Measurements from ENCODE around the gene NPAS3.

Gene NPAS3

DNA sequence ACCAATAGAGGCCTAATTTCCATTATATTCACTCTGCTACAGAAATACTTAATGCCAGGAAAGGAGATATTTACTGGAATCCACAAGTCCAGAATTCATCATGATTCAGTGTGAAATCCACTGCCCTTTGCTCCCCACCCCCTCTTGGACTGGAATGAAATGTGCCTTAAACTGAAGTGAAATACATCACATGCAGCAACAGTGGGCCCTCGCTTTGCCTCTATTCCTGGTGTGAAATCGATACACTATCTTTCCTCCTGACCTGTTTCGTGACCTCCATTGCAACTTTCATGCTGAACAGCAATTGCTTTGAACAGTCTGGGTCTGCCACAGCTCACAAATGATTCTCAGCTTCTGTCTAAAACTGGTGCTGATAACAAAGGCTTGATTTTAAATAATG is 100.6 kb downstream of the NPAS3 start:
- no peak for TF ChIP-seq TAF1 (IDR thresholded peaks at IDR 0.05; ENCODE audit: borderline replicate concordance, insufficient read depth, low read length)
- no peak for TF ChIP-seq POLR2AphosphoS5 (IDR thresholded peaks at IDR 0.05; ENCODE audit: low read depth, low read length)
- TF ChIP-seq, protein P1, sequence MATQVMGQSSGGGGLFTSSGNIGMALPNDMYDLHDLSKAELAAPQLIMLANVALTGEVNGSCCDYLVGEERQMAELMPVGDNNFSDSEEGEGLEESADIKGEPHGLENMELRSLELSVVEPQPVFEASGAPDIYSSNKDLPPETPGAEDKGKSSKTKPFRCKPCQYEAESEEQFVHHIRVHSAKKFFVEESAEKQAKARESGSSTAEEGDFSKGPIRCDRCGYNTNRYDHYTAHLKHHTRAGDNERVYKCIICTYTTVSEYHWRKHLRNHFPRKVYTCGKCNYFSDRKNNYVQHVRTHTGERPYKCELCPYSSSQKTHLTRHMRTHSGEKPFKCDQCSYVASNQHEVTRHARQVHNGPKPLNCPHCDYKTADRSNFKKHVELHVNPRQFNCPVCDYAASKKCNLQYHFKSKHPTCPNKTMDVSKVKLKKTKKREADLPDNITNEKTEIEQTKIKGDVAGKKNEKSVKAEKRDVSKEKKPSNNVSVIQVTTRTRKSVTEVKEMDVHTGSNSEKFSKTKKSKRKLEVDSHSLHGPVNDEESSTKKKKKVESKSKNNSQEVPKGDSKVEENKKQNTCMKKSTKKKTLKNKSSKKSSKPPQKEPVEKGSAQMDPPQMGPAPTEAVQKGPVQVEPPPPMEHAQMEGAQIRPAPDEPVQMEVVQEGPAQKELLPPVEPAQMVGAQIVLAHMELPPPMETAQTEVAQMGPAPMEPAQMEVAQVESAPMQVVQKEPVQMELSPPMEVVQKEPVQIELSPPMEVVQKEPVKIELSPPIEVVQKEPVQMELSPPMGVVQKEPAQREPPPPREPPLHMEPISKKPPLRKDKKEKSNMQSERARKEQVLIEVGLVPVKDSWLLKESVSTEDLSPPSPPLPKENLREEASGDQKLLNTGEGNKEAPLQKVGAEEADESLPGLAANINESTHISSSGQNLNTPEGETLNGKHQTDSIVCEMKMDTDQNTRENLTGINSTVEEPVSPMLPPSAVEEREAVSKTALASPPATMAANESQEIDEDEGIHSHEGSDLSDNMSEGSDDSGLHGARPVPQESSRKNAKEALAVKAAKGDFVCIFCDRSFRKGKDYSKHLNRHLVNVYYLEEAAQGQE (IDR thresholded peaks at IDR 0.05; ENCODE audit: insufficient read depth in 1 of 2, low read depth in 2 of 2, low read length in 2 of 2) = no peak
- no peak for TF ChIP-seq SIN3A (IDR thresholded peaks at IDR 0.05; ENCODE audit: borderline replicate concordance, insufficient read depth, low read length)
- TF ChIP-seq FOXP2 (optimal IDR thresholded peaks at IDR 0.05; ENCODE audit: borderline replicate concordance, extremely low read depth, extremely low read length, insufficient read depth) = no peak

DNA sequence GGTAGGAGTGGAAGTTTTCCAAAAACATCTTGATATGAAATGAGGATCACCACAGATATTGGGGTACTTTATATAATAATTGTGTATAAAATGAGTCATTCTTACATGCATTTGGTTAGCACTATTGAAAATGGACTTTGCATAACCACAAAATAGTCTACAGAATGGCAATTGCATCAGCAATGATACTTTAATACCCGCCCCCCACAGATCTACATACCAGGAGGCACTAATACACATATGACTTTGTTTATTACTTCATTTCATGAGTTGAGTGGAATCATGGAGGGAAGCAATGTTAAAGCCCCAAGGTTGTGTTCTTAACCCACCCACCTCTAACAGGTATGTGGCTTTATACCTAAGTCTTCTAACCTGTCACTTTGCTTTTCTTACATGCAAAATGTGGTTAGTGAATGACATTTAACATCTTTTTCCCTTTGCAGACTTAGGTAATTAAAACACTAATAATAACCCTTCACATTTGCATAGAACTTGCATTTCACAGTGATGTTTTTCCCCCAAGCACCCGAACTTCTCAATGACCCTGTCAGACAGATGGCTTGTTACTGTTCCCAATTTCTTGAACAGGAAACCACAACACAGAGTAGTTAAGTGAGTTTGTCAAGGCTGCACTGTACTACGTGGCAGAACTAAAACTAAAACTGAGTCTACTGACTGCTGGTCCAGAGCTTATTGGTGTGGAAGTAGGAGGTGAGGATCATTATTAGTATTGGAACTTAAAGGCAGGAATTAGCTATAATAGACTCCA is 101.9 kb downstream of the NPAS3 start:
- no peak for TF ChIP-seq POLR2AphosphoS5 (IDR thresholded peaks at IDR 0.05; ENCODE audit: low read depth, low read length)

DNA sequence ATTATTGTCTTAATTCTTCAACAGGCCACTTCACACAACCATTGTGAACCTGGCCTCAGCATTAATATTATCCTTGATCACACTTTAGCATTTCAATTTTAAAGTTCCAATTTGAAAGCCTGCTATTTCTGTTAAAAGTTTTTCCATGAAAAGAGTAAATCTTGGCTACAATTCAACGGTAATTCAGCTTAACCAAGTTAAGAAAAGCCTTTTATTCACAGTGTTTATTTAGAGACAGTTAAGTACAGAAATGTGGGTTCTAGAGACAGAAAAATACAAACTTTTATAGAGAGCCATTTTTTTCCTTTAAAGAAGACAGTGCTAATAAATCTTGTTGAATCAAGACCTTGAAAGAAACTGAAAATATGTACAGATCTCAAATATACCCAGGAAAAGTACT is 103.9 kb downstream of the NPAS3 start:
- TF ChIP-seq SIN3A (IDR thresholded peaks at IDR 0.05; ENCODE audit: borderline replicate concordance, insufficient read depth, low read length) (no peak), TAF1 (IDR thresholded peaks at IDR 0.05; ENCODE audit: borderline replicate concordance, insufficient read depth, low read length) (no peak), FOXP2 (optimal IDR thresholded peaks at IDR 0.05; ENCODE audit: borderline replicate concordance, extremely low read depth, extremely low read length, insufficient read depth) (no peak), POLR2AphosphoS5 (IDR thresholded peaks at IDR 0.05; ENCODE audit: low read depth, low read length) (no peak)
- TF ChIP-seq, protein P1 (IDR thresholded peaks at IDR 0.05; ENCODE audit: insufficient read depth in 1 of 2, low read depth in 2 of 2, low read length in 2 of 2) = no peak

DNA sequence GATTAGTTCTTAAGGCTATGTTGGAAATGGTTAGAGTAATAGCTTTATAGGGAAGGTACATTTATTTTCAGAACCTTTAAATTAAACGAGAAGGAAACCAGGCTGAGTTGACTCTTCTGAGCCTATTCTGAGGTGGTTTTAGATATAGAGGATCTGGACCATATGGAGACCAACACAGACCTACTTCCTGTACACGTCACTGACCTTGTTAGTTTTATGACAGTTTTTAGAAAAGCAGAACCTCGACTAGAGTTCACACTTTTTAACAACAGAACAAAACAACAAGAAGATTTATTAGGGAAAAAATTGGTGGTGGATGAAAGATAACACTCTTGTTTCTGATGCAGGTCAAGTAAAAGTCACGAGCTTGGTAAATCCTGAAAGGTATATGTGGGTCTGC is 107.1 kb downstream of the NPAS3 start:
- TF ChIP-seq, protein P1 (IDR thresholded peaks at IDR 0.05; ENCODE audit: insufficient read depth in 1 of 2, low read depth in 2 of 2, low read length in 2 of 2) = no peak
- TF ChIP-seq TAF1 (IDR thresholded peaks at IDR 0.05; ENCODE audit: borderline replicate concordance, insufficient read depth, low read length) (no peak), SIN3A (IDR thresholded peaks at IDR 0.05; ENCODE audit: borderline replicate concordance, insufficient read depth, low read length) (no peak), FOXP2 (optimal IDR thresholded peaks at IDR 0.05; ENCODE audit: borderline replicate concordance, extremely low read depth, extremely low read length, insufficient read depth) (no peak)

DNA sequence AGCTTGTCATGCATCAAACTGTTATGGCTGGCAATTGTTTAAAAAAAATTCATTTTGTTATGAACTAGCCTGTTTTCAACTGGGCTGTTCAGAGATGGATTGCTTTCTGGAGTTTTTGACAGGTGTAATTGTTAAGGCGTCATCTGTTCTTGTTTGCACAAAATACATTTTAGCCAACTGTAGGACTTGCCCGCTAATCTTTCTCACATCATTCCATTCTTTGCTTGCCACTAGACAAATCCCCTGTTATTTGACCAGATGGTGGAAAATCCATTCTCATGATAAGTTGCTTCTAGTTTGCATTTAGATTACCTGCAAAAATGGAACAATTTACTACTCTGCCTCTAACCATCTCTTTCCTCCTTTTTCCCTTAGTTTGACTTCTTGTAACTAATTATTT is 114.3 kb downstream of the NPAS3 start:
- no peak for TF ChIP-seq FOXP2 (optimal IDR thresholded peaks at IDR 0.05; ENCODE audit: borderline replicate concordance, extremely low read depth, extremely low read length, insufficient read depth)
- TF ChIP-seq SIN3A (IDR thresholded peaks at IDR 0.05; ENCODE audit: borderline replicate concordance, insufficient read depth, low read length) = no peak
- TF ChIP-seq POLR2AphosphoS5 (IDR thresholded peaks at IDR 0.05; ENCODE audit: low read depth, low read length) = no peak
- TF ChIP-seq, protein P1 (IDR thresholded peaks at IDR 0.05; ENCODE audit: insufficient read depth in 1 of 2, low read depth in 2 of 2, low read length in 2 of 2) = no peak
- no peak for TF ChIP-seq TAF1 (IDR thresholded peaks at IDR 0.05; ENCODE audit: borderline replicate concordance, insufficient read depth, low read length)

Measured in PFSK-1 (cell line).